ENCODE data around the gene ELOVL5.
"Not testable (repeated sequence)": the region's sequence is repeated elsewhere in the genome, so short reads cannot be mapped to it uniquely, and the experiment has no call there.

The ELOVL5 gene

GRCh38 chr6:53347250-53347920, 1.4 kb downstream of the ELOVL5 start:
- Histone ChIP-seq H3K9ac (ENCODE audit: low read length in 5 of 5) (peak overlapping the region; percentile 32 to 100 (median 97)), H3K4me1 (ENCODE audit: control insufficient read depth in 5 of 5, insufficient read depth in 5 of 5, low read length in 5 of 5) (peaks cover 4 to 52% (median 44%) of the 10 kb centered on the region in 5 donors), H3K4me3 (ENCODE audit: low read depth in 1 of 5, low read length in 5 of 5) (peak overlapping the region; percentile 87 to 98 (median 94)), H3K9me3 (ENCODE audit: control insufficient read depth in 5 of 5, low read length in 5 of 5) (no peaks in the 10 kb centered on the region), H3K27me3 (ENCODE audit: control insufficient read depth in 5 of 5, insufficient read depth in 4 of 5, low read length in 5 of 5) (no peaks in the 10 kb centered on the region), H3K36me3 (ENCODE audit: control insufficient read depth in 5 of 5, insufficient read depth in 5 of 5, low read length in 5 of 5) (peaks cover 0 to 7% (median 3%) of the 10 kb centered on the region in 5 donors), H3K27ac (ENCODE audit: low read depth, low read length) (peak overlapping the region; percentile 99)

GRCh38 chr6:53346049-53346448, 2.7 kb downstream of the ELOVL5 start:
- peak overlapping the region in 4 of 5 donors; percentile 93 to 98 (median 95) for H3K4me3 ChIP-seq (ENCODE audit: low read depth in 1 of 5, low read length in 5 of 5)

DNA sequence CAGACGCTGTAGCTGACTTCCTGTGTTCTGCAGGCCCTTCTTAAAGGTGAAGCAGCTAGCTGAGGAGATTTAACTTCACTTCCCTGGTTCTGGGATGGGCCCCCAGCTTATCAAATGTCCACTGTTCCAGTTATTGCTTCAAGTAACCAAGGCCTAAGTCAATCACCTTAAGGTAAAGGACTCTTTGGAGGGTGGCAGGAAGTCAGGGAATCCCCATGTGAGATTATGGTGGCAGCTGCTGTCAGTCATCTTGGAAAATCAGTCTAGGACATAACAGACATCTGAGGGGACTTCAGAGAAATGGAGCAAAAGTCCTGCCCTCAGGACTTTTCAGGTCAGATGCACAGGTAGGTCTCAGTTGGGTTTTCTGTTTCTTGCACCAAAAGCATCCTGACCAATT, 3.8 kb downstream of the ELOVL5 start:
- H3K4me1 ChIP-seq (ENCODE audit: control insufficient read depth in 5 of 5, insufficient read depth in 5 of 5, low read length in 5 of 5): peaks cover 4 to 72% (median 60%) of the 10 kb centered on the region in 5 donors
- H3K9ac ChIP-seq (ENCODE audit: low read length in 5 of 5): peak overlapping the region in 2 of 5 donors; percentile 18 to 44
- H3K27me3 ChIP-seq (ENCODE audit: control insufficient read depth in 5 of 5, insufficient read depth in 4 of 5, low read length in 5 of 5): no peaks in the 10 kb centered on the region
- H3K9me3 ChIP-seq (ENCODE audit: control insufficient read depth in 5 of 5, low read length in 5 of 5): no peaks in the 10 kb centered on the region
- peaks cover 0 to 7% (median 3%) of the 10 kb centered on the region in 5 donors for H3K36me3 ChIP-seq (ENCODE audit: control insufficient read depth in 5 of 5, insufficient read depth in 5 of 5, low read length in 5 of 5)
- peak overlapping the region; percentile 64 for H3K27ac ChIP-seq (ENCODE audit: low read depth, low read length)
- no peak overlapping the region for H3K4me3 ChIP-seq (ENCODE audit: low read depth in 1 of 5, low read length in 5 of 5)

More at GRCh38 chr6:53346049-53346448, 2.7 kb downstream of the ELOVL5 start:
- H3K27me3 ChIP-seq (ENCODE audit: control insufficient read depth in 5 of 5, insufficient read depth in 4 of 5, low read length in 5 of 5); H3K9me3 ChIP-seq (ENCODE audit: control insufficient read depth in 5 of 5, low read length in 5 of 5); H3K9ac ChIP-seq (ENCODE audit: low read length in 5 of 5); H3K36me3 ChIP-seq (ENCODE audit: control insufficient read depth in 5 of 5, insufficient read depth in 5 of 5, low read length in 5 of 5): not testable (repeated sequence)
- Histone ChIP-seq H3K4me1 (ENCODE audit: control insufficient read depth in 5 of 5, insufficient read depth in 5 of 5, low read length in 5 of 5) (peaks cover 4 to 64% (median 58%) of the 10 kb centered on the region in 5 donors), H3K27ac (ENCODE audit: low read depth, low read length) (peak overlapping the region; percentile 99)

DNA sequence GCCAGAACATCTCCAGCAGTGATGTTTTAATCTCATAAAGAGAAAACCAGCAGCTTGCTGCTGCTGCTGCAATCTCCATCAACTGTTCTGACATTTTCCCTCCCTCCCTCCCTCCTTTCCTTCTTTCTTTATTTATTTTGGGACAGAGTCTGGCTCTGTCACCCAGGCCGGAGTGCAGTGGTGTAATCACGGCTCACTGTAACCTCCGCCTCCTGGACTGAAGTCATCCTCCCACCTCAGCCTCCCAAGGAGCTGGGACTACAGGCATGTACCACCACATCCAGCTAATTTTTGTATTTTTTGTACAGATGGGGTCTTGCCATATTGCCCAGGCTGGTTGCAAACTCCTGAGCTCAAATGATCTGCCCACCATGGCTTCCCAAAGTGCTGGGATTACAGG, 5.7 kb downstream of the ELOVL5 start:
- H3K9me3 ChIP-seq (ENCODE audit: control insufficient read depth in 5 of 5, low read length in 5 of 5): no peaks in the 10 kb centered on the region
- H3K9ac ChIP-seq (ENCODE audit: low read length in 5 of 5): no peak overlapping the region
- no peak overlapping the region for H3K4me3 ChIP-seq (ENCODE audit: low read depth in 1 of 5, low read length in 5 of 5)
- peaks cover 0 to 7% (median 3%) of the 10 kb centered on the region in 5 donors for H3K36me3 ChIP-seq (ENCODE audit: control insufficient read depth in 5 of 5, insufficient read depth in 5 of 5, low read length in 5 of 5)
- H3K4me1 ChIP-seq (ENCODE audit: control insufficient read depth in 5 of 5, insufficient read depth in 5 of 5, low read length in 5 of 5): peaks cover 2 to 79% (median 65%) of the 10 kb centered on the region in 5 donors
- peak overlapping the region; percentile 64 for H3K27ac ChIP-seq (ENCODE audit: low read depth, low read length)
- no peaks in the 10 kb centered on the region for H3K27me3 ChIP-seq (ENCODE audit: control insufficient read depth in 5 of 5, insufficient read depth in 4 of 5, low read length in 5 of 5)

- no peaks in the 10 kb centered on the region for H3K9me3 ChIP-seq (ENCODE audit: control insufficient read depth in 5 of 5, low read length in 5 of 5)
- peaks cover 5 to 8% (median 6%) of the 10 kb centered on the region in 5 donors for H3K36me3 ChIP-seq (ENCODE audit: control insufficient read depth in 5 of 5, insufficient read depth in 5 of 5, low read length in 5 of 5)
- H3K4me3 ChIP-seq (ENCODE audit: low read depth in 1 of 5, low read length in 5 of 5): no peak overlapping the region
- no peaks in the 10 kb centered on the region for H3K27me3 ChIP-seq (ENCODE audit: control insufficient read depth in 5 of 5, insufficient read depth in 4 of 5, low read length in 5 of 5)
- H3K27ac ChIP-seq (ENCODE audit: low read depth, low read length): peak overlapping the region; percentile 9
- H3K4me1 ChIP-seq (ENCODE audit: control insufficient read depth in 5 of 5, insufficient read depth in 5 of 5, low read length in 5 of 5): peaks cover 2 to 85% (median 72%) of the 10 kb centered on the region in 5 donors
- H3K9ac ChIP-seq (ENCODE audit: low read length in 5 of 5): peak overlapping the region in 1 of 5 donors; percentile 13
Measured at GRCh38 chr6:53342217-53342616, 6.5 kb downstream of the ELOVL5 start.

- H3K9me3 ChIP-seq (ENCODE audit: control insufficient read depth in 5 of 5, low read length in 5 of 5): no peaks in the 10 kb centered on the region
- H3K4me1 ChIP-seq (ENCODE audit: control insufficient read depth in 5 of 5, insufficient read depth in 5 of 5, low read length in 5 of 5): peaks cover 6 to 86% (median 75%) of the 10 kb centered on the region in 5 donors
- H3K4me3 ChIP-seq (ENCODE audit: low read depth in 1 of 5, low read length in 5 of 5): no peak overlapping the region
- H3K36me3 ChIP-seq (ENCODE audit: control insufficient read depth in 5 of 5, insufficient read depth in 5 of 5, low read length in 5 of 5): peaks cover 4 to 14% (median 10%) of the 10 kb centered on the region in 5 donors
- H3K9ac ChIP-seq (ENCODE audit: low read length in 5 of 5): no peak overlapping the region
- peak overlapping the region; percentile 49 for H3K27ac ChIP-seq (ENCODE audit: low read depth, low read length)
- no peaks in the 10 kb centered on the region for H3K27me3 ChIP-seq (ENCODE audit: control insufficient read depth in 5 of 5, insufficient read depth in 4 of 5, low read length in 5 of 5)
Measured at GRCh38 chr6:53340536-53340935, 8.2 kb downstream of the ELOVL5 start.

GRCh38 chr6:53339424-53339823, 9.3 kb downstream of the ELOVL5 start:
- H3K36me3 ChIP-seq (ENCODE audit: control insufficient read depth in 5 of 5, insufficient read depth in 5 of 5, low read length in 5 of 5): peaks cover 0 to 14% (median 8%) of the 10 kb centered on the region in 5 donors
- no peaks in the 10 kb centered on the region for H3K27me3 ChIP-seq (ENCODE audit: control insufficient read depth in 5 of 5, insufficient read depth in 4 of 5, low read length in 5 of 5)
- no peaks in the 10 kb centered on the region for H3K9me3 ChIP-seq (ENCODE audit: control insufficient read depth in 5 of 5, low read length in 5 of 5)
- no peak overlapping the region for H3K9ac ChIP-seq (ENCODE audit: low read length in 5 of 5)
- H3K4me1 ChIP-seq (ENCODE audit: control insufficient read depth in 5 of 5, insufficient read depth in 5 of 5, low read length in 5 of 5): peaks cover 4 to 86% (median 77%) of the 10 kb centered on the region in 5 donors
- H3K27ac ChIP-seq (ENCODE audit: low read depth, low read length): no peak overlapping the region
- no peak overlapping the region for H3K4me3 ChIP-seq (ENCODE audit: low read depth in 1 of 5, low read length in 5 of 5)

- H3K9me3 ChIP-seq (ENCODE audit: control insufficient read depth in 5 of 5, low read length in 5 of 5): no peaks in the 10 kb centered on the region
- peaks cover 0 to 14% (median 8%) of the 10 kb centered on the region in 5 donors for H3K36me3 ChIP-seq (ENCODE audit: control insufficient read depth in 5 of 5, insufficient read depth in 5 of 5, low read length in 5 of 5)
- H3K4me3 ChIP-seq (ENCODE audit: low read depth in 1 of 5, low read length in 5 of 5): no peak overlapping the region
- H3K27me3 ChIP-seq (ENCODE audit: control insufficient read depth in 5 of 5, insufficient read depth in 4 of 5, low read length in 5 of 5): no peaks in the 10 kb centered on the region
- H3K27ac ChIP-seq (ENCODE audit: low read depth, low read length): no peak overlapping the region
- H3K4me1 ChIP-seq (ENCODE audit: control insufficient read depth in 5 of 5, insufficient read depth in 5 of 5, low read length in 5 of 5): peaks cover 4 to 77% (median 71%) of the 10 kb centered on the region in 5 donors
- H3K9ac ChIP-seq (ENCODE audit: low read length in 5 of 5): no peak overlapping the region
Measured at GRCh38 chr6:53338304-53338703, 10.4 kb downstream of the ELOVL5 start.

GRCh38 chr6:53336070-53336469, 12.7 kb downstream of the ELOVL5 start:
- Histone ChIP-seq H3K9me3 (ENCODE audit: control insufficient read depth in 5 of 5, low read length in 5 of 5) (no peaks in the 10 kb centered on the region), H3K27me3 (ENCODE audit: control insufficient read depth in 5 of 5, insufficient read depth in 4 of 5, low read length in 5 of 5) (no peaks in the 10 kb centered on the region), H3K4me1 (ENCODE audit: control insufficient read depth in 5 of 5, insufficient read depth in 5 of 5, low read length in 5 of 5) (peaks cover 4 to 59% (median 56%) of the 10 kb centered on the region in 5 donors), H3K9ac (ENCODE audit: low read length in 5 of 5) (peak overlapping the region in 3 of 5 donors; percentile 6 to 10 (median 9)), H3K36me3 (ENCODE audit: control insufficient read depth in 5 of 5, insufficient read depth in 5 of 5, low read length in 5 of 5) (peaks cover 0 to 17% (median 10%) of the 10 kb centered on the region in 5 donors), H3K27ac (ENCODE audit: low read depth, low read length) (peak overlapping the region; percentile 67), H3K4me3 (ENCODE audit: low read depth in 1 of 5, low read length in 5 of 5) (peak overlapping the region in 4 of 5 donors; percentile 7 to 49 (median 29))

GRCh38 chr6:53335224-53335994, 13.3 kb downstream of the ELOVL5 start:
- Histone ChIP-seq H3K4me1 (ENCODE audit: control insufficient read depth in 5 of 5, insufficient read depth in 5 of 5, low read length in 5 of 5) (peaks cover 4 to 53% (median 50%) of the 10 kb centered on the region in 5 donors), H3K9me3 (ENCODE audit: control insufficient read depth in 5 of 5, low read length in 5 of 5) (no peaks in the 10 kb centered on the region), H3K4me3 (ENCODE audit: low read depth in 1 of 5, low read length in 5 of 5) (peak overlapping the region in 4 of 5 donors; percentile 7 to 49 (median 29)), H3K27ac (ENCODE audit: low read depth, low read length) (peak overlapping the region; percentile 67), H3K36me3 (ENCODE audit: control insufficient read depth in 5 of 5, insufficient read depth in 5 of 5, low read length in 5 of 5) (peaks cover 0 to 17% (median 10%) of the 10 kb centered on the region in 5 donors), H3K27me3 (ENCODE audit: control insufficient read depth in 5 of 5, insufficient read depth in 4 of 5, low read length in 5 of 5) (no peaks in the 10 kb centered on the region), H3K9ac (ENCODE audit: low read length in 5 of 5) (peak overlapping the region in 2 of 5 donors; percentile 9 to 10)

All from subcutaneous abdominal adipose tissue (tissue), 5 donors.